Dedifferentiated amniotic fluid mesenchymal stem cell (primary cell): Measurements from ENCODE around the gene MFAP2.

ENCODE experiments used
- DNase-seq: peaks from one replicate; pipeline ENCODE4 v3.0.0-alpha.2; 2016; ENCODE audit errors: extremely low spot score

MFAP2 gene, protein sequence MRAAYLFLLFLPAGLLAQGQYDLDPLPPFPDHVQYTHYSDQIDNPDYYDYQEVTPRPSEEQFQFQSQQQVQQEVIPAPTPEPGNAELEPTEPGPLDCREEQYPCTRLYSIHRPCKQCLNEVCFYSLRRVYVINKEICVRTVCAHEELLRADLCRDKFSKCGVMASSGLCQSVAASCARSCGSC

DNA sequence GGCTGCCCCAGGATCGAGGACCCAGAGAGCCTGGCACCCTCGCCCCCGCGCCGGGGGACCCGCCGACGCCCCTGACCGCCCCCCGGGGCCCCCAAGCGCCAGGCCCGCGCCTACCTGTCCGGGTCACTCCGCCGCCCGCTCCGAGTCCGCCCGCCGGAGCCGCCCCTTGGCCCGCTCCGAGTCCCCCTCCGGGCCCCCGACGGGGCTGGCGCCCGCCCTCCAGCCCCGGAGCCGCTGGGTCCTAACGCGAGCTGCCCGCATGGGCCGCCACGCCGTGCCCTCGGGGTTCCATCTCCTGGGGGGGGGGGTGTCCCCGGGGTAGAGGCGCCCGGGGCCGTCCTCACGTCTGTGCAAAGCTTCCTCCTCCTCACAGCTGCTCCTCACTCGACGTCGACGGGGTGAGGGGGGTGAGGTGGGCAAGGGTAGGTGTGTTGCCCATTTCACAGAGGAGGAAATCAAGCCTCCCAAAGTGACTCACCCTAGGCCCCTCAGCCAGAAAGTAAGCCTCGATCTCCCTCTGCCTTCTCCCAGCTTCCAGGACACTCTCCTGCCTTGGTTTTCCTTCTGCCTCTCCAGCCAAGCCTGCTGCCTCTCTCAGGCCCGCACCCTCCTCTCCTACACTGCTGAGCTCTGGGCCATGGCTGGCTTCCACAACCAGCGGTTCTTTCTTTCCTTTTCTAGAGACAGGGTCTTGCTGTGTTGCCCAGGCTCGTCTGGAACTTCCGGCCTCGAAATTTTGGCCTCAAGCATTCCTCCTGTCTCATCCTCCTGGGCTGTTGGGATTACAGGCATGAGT lies at the start of gene MFAP2:
Gene MFAP2, minus strand, starts transcription at position 148 of the 796 bp plus-strand sequence. CDS start 2,347 bp downstream, outside the sequence.
- DNase-seq, result peak; percentile 26

DNA sequence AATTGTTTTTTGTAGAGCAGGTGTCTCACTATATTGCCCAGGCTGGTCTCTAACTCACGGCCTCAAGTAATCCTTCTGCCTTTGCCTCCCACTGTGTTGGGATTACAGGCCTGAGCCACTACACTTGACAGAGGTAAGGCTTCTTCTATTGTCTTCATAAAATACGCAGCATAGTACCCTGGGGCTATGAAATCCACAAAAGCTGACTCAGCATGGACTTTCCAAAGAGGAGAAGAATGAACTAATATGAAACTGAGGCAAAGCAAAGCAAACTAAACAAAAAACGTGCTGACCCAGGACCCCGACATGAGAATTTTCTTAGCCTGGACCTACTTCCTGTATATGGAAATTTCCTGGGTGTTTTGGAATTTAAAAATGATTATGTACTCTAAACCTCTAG lies 49.8 kb upstream of the MFAP2 start:
- no peak for DNase-seq

DNA sequence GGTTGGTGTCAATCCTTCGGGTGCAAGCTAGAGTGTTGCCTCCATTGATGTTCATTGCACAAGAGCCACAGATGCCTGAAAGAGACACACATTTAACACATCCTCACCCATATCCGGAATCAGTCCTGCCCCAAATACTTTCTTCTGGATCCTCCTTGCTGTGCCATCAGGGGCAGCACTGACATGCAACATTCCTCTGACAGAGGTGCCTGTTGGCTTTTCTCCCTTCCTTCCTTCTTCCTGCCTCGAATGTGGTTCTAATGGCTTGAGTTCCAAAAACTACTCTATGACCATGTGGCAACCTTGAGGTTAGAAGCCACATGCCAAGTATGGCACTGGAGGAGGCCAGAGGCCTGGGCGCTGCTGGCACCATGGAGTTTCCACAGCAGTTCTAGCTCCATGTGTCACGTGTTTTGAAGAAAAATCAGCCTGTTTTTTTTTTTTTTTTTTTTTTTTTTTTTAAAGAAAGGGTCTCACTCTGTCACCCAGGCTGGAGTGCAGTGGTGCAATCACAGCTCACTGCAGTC lies 48.3 kb upstream of the MFAP2 start:
- DNase-seq, result no peak

DNA sequence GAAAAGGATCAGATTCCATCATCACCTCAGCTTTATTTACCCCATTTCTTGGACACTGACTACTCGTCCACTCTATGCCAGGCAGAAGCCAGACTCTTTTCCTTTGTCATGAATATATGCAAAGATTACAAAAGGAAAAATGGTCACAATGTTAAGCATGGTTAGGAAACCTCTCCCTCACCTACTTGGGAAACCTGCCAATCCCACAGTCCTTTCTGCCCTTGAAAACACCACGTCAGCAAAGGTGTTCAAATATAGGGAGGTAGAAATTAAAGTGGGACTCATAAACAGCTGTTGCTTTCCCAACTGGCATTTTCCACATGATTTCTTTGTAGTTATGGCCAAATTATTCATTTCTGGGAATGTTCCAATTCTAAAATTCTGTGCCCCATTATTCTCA lies 47.5 kb upstream of the MFAP2 start:
- DNase-seq, result no peak

DNA sequence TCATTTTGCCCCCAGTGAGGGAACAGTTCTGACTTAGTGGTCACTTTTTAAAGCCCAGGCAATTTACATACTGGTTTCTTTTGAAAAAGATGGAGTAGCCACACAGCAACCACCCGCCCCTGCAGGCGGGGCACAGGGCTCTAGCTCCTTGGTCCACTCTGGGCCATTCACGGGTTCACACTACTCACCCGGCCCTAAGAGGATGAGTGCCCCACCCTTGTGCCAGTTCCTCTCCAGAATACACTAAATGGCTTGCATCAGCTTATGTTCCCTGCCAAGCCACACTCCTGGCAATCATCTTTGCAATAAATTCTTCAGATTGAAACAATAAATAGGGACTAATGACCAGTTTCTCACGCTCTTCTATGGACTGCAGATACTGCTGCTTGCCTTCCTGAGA lies 47.0 kb upstream of the MFAP2 start:
- DNase-seq, result no peak

DNA sequence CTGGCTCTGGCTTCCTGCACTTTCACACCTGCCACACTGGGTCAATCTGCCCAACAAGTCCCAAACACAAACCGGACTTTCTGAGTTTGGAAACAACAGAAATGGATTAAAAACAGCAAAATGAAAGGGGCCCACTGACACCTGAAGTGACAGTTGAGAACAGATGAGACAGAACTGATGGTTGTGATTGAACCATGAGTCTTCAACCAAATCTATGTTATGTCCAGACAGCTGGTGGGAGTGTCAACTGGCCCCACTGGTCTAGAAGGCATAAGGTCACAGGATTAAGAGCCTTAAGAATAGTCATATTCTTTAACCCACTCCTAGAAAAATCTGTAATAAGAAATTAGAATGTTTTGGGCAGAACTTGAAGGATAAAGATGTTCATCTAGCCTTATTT lies 44.3 kb upstream of the MFAP2 start:
- DNase-seq, result no peak

DNA sequence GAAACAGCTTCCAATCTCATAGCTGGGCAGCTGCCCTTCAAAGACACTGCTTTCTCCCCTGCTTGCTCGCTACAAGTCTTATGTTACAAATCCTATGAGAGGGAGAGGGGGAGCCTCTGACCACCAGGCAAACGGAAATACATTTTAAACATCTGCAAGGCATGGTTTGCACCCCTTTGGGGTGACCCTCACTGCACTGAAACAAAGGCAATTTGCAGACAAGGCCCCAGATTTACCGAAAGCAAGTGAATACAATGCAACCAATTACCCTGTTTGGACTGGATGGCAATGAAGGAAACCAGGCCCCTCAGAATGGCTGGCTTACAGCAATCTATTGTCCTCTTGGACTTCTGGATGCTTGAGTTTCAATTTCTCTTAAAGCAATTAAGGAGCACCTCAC lies 43.2 kb upstream of the MFAP2 start:
- DNase-seq, result no peak

DNA sequence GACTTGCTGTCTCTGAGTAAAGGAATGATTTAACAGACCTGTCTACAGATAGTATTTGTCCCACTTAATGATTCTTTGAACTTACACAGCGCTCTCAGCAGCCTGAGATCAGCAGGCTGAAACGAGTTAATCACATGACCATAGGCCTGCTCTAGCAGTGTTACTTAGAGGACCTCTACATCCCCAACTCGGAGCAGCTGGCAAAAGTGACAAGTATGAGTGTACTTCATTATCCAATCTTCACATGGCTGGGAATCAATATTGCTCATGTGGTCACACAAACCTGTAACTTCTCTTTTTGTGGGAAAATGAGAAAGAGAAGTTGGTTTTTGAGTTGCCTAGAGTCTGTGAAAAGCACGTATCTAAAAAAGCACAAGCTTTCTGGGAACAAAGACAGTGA lies 42.7 kb upstream of the MFAP2 start:
- DNase-seq, result no peak

DNA sequence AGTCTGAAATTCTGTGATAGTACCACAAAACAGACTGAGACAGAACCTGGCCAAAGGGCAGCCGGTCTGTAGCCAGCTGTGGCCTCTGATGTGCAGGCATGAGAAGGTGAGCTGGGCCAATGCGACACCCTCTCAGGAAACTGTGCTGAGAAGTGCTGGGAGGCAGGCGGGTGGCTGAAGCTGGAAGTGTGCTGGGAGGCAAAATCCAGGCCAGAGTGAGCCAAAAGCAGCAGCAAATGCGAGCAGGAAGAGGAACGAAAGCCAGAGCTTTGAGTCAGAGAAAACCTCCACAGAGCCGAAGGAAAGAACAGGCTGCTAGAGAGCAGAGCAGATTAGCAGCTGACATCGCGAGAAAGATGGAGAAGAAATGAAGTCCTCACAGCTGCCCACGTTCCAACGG lies 41.5 kb upstream of the MFAP2 start:
- no peak for DNase-seq

DNA sequence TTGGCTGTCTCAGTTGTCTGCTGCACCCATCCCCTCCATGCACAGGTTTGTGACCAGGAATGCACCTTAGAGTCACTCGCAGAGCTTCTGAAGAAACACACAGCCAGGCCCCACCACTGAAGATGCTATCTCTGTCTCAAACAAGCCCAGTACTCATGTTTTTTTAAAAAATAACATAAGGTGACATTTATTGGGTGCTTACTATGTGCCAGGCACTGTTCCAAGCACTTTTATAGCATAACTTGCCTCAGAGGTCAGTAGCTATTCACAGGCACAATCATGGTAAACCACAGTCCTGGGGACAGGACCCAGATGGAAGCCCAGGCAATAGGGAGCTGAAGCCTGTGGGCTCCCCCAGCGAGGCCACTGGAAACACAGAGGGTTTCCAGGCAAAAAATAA lies 40.1 kb upstream of the MFAP2 start:
- no peak for DNase-seq

DNA sequence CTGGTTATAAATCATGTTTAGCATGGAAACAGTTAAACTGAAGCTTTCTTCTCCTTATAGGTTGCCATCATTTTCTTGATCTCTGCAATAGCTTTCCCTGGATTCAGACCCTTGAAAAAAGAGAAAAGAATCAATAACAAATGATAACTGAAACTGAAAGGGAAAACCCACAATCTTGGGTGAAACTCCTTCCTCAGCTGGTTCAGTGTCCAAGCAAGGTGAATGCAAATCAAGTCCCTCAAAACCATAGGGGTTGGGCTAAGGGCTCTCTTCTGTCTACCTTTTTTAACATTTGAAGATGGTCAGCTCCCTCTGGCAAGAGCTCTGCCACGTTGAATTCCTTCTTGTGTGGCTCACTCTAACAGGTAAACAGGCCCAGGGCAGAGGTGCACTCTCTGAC lies 38.4 kb upstream of the MFAP2 start:
- DNase-seq, result no peak

DNA sequence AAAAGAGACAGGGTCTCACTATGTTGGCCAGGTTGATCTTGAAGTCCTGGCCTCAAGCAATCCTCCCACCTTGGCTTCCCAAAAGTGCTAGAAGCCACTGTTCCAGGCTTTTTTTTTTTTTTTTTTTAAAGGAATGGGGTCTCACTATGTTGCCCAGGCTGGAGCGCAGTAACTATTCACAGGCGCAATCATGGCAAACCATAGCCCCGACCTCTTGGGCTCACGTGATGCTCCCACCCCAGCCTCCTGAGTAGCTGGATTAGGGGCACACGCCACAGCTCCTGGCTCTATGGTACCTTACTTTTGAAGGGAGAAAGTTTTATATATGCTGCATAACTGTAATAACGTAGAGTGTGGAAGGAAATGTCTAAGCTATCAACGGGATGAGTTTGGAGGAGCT lies 37.0 kb upstream of the MFAP2 start:
- no peak for DNase-seq

DNA sequence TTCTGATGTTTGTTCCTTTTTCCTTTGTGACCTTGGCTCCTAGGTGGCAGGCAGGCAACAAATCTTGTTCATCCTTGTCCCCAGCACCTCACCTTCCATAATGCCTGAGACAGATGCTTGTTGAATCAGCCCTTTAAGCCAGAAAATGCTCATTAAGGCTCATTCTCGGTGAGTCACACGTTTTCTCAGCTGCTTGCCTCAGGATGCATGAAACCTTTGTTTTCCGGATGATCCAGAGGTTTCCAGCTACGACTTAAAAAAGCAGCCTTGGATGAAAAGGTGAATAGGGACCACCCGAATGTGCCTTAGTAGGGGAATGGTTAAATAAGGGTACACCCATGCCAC lies 35.9 kb upstream of the MFAP2 start:
- no peak for DNase-seq

DNA sequence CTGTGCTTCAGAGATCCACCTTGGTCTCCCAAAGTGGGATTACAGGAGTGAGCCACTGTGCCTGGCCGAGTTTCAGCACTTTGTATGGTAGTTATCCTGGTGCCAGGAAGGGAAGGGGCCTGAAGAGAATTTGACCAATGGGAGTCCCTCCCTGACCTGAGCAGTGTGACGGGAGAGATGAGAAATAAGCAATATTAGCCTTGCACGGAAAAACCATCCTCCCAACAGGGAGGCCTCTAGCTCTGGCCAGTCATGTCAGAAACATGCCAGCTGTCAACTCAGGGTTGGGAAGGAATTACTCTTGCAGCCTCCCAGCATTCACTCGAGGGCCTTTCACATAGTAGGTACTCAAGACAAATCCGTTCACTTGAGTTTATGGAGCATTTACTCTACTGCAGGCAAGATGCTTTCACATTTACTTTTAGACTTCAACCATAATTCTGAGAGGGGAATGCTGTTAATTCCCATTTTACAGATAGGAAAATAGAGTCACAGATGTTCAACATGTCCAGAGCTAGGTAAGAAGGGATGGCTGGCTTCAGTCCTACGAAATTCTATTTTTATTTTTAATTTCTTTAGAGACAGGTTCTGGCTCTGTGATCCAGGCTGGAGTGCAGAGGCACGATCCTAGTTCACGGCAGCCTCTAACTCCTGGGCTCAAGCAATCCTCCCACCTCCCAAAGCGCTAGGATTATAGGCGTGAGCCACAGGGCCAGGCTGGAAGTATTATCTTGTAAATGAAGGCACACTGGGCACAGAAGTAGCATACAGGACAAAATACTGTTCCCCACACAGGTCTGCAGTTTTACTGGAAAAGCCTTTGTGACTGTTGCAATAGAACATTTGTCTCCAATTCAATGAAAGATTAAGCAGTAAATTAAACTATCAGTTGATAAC lies 34.5 kb upstream of the MFAP2 start:
- no peak for DNase-seq

DNA sequence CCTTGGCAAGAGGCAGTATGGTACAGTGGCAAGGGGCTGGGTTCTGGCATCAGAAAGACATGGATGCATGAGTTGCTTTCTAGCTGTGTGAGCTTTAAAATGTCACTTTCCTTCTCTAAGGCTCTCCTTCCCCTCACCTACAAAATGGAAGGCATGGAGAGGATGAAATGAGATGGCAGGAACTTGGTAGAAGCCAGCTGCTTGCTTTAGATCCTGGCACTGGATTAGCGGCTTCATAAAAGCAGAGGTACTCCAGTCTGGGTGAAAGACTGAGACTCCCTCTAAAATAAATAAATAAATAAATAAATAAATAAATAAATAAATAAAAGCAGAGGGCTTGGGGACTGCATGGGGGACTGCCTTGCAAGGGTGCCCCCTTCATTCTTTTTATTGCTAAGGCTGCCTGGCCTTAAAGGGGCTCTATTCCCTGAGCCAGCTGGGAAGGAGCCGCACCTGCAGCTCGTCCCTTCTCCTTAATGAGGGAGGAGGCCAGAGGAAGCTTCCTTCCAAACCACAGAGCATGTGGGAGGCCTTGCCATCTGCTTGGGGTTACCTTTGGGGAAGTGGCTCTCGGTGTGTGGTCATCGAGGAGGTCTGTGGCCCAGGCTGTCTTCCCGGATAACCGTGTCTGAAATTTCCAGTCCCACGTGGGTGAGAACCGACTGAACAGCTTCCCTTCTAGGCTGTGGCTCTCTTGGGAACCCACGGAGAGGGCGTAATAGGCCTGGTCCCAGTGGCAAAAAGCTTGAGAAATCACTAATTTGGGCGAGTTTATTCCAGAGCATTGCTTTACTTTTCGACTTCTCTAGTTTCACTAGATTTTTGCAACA lies 33.3 kb upstream of the MFAP2 start:
- no peak for DNase-seq

DNA sequence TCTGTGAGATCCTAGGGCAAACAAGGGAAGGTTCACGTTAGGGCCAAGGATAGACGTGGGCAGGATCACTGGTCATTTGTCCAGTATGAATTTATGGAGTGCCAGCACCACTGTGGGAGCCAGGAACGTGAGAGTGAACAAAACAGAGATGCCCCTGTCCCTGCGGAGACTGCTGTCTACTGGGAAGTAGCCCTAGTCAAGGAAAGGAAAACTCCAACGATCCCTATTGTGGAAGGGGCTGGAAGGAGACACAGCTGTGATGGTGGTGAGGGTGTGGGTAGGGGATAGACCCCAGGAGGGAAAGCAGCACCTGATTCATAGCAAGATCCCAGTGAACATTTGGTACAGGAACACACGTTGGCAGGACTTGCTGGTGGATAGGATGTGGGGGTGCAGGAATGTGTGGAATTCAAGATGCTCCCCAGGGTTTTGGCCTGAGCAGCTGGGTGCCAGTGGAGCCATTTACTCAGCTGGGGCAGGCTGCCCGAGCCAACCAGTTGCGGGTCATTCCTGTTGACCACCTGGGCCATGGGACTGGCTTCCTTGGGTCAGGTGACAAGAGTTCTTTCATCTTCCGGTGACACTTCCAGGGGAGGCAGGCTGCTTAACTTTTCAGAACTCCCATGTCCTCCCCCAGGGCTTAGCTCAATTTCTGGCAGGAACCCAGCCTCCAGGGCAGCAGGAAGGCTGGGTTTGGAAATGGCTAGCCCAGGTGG lies 32.5 kb upstream of the MFAP2 start:
- DNase-seq, result no peak

DNA sequence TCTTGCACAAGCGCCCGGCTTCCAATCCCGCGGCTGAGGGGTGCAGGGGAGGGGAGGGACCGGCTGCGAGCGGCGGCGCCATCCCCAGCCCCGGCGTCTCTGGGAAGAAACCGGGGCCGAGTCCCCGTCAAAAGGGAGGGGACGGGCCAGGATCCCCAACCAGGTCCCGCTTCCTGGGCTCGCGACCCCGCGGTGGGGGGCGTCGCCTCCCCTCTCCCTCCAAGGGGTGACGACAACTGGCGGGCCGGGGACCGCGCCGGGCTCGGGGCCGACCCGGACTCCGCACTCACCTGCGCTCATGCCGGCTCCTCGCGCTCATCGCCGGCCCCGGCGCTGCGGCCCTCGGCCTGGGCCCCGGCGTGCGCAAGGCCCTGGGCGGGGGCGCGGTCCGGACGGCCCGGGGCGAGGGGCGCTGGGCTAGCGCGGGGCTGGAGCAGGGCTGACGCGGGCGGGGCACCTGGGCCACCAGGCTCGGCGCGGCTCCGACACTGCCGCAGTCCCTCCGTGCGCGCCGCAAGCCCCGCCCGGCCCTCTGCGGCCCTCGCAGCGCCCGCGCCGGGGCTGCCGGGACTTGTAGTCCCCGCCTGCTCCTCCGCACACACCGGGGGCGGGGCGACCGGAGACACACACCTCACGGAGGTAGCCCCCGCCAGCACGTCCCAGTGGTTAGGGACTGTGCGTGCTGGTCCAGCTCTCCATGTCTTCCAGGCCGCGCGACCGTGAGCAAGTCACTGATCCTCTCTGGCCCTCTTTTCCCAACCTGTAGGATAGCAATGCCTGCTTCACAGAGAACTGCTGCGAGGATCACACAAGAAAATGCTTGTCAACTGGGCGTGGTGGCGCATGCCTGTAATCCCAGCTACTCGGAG lies 31.3 kb upstream of the MFAP2 start, which contains the start of gene ATP13A2:
Gene ATP13A2, minus strand, starts transcription at position 490 of the 869 bp plus-strand sequence. Its CDS starts 190 bp downstream, at position 300.
- peak; percentile 42 for DNase-seq

DNA sequence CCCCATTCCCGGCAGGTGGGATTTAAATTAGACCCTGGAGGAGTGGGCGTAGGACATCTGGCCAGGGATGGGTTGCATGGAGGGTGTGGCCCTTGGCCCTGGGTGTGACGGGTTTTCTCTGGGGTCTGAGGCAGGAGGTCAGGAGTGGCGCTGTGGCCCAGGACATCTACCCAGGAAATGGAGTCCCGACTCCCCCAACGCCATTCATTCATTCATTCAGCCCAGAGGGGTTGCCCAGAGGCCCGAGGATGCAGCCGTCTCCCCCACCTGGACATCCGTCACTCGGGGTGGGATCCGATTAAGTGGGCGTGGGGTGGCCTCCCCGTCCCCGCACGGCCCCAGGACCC lies 30.6 kb upstream of the MFAP2 start:
- no peak for DNase-seq

DNA sequence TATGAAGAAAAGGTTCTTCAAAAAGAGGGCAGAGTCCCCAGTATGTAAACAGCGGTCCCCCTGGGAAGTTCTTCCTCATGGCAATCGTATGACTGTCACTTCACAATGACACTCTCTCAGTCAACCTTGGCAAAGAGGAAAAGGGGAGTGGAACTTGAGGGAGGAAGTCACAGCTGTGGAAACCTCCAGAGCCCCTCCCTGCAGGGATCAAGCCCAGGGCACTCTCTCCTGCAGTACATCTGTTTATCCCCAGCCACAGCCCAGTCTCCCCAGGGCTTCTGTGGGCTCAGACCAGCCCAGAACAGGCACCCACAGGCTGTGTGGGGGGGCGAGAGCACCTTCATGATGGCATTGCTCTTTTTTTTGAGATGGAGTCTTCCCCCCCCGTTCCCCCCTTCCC lies 29.3 kb upstream of the MFAP2 start:
- DNase-seq, result no peak
